GM23248 (cell line): ENCODE data around the gene KCNG2. TPM values are rescaled to one million over a fixed set of nuclear protein-coding genes. Genes with fewer than 3 reads are reported as not detected.
A peak's percentile ranks its signal among the peaks of the same experiment; 100 is the strongest.

Experiments
- DNase-seq: peaks from one replicate; pipeline ENCODE4 v3.0.0-alpha.2; 2015
- H2AFZ ChIP-seq: fragments of 200-600 bp; sonication (generic); 2 replicates; pipeline ENCODE4 v1.6.1; 2016; ENCODE audit warnings: antibody characterized with exemption
- H3F3A ChIP-seq: fragments of 200-600 bp; sonication (generic); 2 replicates; pipeline ENCODE4 v1.6.1; 2016; ENCODE audit warnings: mild to moderate bottlenecking, antibody characterized with exemption, mixed run types; ENCODE audit not compliant: insufficient read depth
- H3K27ac ChIP-seq: fragments of 200-600 bp; sonication (generic); 2 replicates; pipeline ENCODE4 v1.5.1; 2016; ENCODE audit warnings: mild to moderate bottlenecking
- H3K27me3 ChIP-seq: fragments of 200-600 bp; sonication (generic); replicated peaks from 2 replicates; pipeline ENCODE4 v1.6.1; 2016; ENCODE audit warnings: mild to moderate bottlenecking; ENCODE audit not compliant: insufficient read depth
- H3K36me3 ChIP-seq: fragments of 200-600 bp; sonication (generic); 2 replicates; pipeline ENCODE4 v1.6.1; 2016; ENCODE audit warnings: low read depth, mild to moderate bottlenecking
- H3K4me1 ChIP-seq: fragments of 200-600 bp; sonication (generic); 2 replicates; pipeline ENCODE4 v1.6.1; 2016; ENCODE audit warnings: mild to moderate bottlenecking; ENCODE audit not compliant: insufficient read depth
- H3K4me2 ChIP-seq: fragments of 200-600 bp; sonication (generic); one replicate; pipeline ENCODE4 v1.6.1; 2016; ENCODE audit warnings: mild to moderate bottlenecking; ENCODE audit not compliant: unreplicated experiment
- H3K4me3 ChIP-seq: fragments of 200-600 bp; sonication (generic); 2 replicates; pipeline ENCODE4 v1.5.1; 2016; ENCODE audit warnings: mild to moderate bottlenecking
- H3K79me2 ChIP-seq: fragments of 200-600 bp; sonication (generic); 2 replicates; pipeline ENCODE4 v1.6.1; 2016; ENCODE audit warnings: mild to moderate bottlenecking; ENCODE audit not compliant: insufficient read depth
- H3K9ac ChIP-seq: fragments of 200-600 bp; sonication (generic); 2 replicates; pipeline ENCODE4 v1.6.1; 2016; ENCODE audit warnings: mild to moderate bottlenecking
- H3K9me2 ChIP-seq: fragments of 200-600 bp; sonication (generic); 2 replicates; pipeline ENCODE4 v1.6.1; 2016; ENCODE audit warnings: mixed run types, mild to moderate bottlenecking, moderate library complexity; ENCODE audit not compliant: insufficient read depth
- H3K9me3 ChIP-seq: fragments of 200-600 bp; sonication (generic); one replicate; pipeline ENCODE4 v1.6.1; 2017; ENCODE audit warnings: low read depth
- H4K20me1 ChIP-seq: fragments of 200-600 bp; sonication (generic); 2 replicates; pipeline ENCODE4 v1.6.0; 2016; ENCODE audit not compliant: insufficient read depth
- EZH2 ChIP-seq: fragments of 200-600 bp; sonication (generic); IDR thresholded peaks from 2 replicates; pipeline ENCODE4 v1.6.1; 2018; ENCODE audit warnings: antibody characterized with exemption, mild to moderate bottlenecking; ENCODE audit not compliant: insufficient read depth, poor library complexity, severe bottlenecking
- EZH2phosphoT487 ChIP-seq: fragments of 200-600 bp; sonication (generic); IDR thresholded peaks from 2 replicates; pipeline ENCODE4 v1.6.1; 2018; ENCODE audit warnings: antibody characterized with exemption, moderate library complexity, mild to moderate bottlenecking, low read depth; ENCODE audit not compliant: insufficient read depth
- WGBS, 2 experiments: methylation state at CpG; one replicate each; pipeline ENCODE4 v1.1.6; 2015 to 2017; ENCODE audit warnings: low lambda C conversion rate in 2 of 2, low coverage in 1 of 2; ENCODE audit errors: missing lambda C conversion rate in 2 of 2; 5-methylcytosine and 5-hydroxymethylcytosine counted together
- in situ Hi-C: fragments of 300-500 bp; cut with MboI; formaldehyde crosslinking; loops from 2 replicates; pipeline ENCODE4 v1.15.0; 2020
- polyA plus RNA-seq: library from polyadenylated mRNA; unstranded; fragments of >200 nt; fragmentation: Nextera tagmentation; extraction: Ambion mirVana; gene quantifications from 2 replicates; pipeline ENCODE4 v1.2.1, GENCODE V29; 2016
- total RNA-seq: library from RNA; depleted of rRNA; stranded (reverse); fragments of >200 nt; shearing (Covaris generic); gene quantifications from 2 replicates; pipeline ENCODE4 v1.2.3, GENCODE V29; 2014

Gene KCNG2
- total and polyA plus RNA-seq, 2 experiments from 2014 or later, result not detected

DNA sequence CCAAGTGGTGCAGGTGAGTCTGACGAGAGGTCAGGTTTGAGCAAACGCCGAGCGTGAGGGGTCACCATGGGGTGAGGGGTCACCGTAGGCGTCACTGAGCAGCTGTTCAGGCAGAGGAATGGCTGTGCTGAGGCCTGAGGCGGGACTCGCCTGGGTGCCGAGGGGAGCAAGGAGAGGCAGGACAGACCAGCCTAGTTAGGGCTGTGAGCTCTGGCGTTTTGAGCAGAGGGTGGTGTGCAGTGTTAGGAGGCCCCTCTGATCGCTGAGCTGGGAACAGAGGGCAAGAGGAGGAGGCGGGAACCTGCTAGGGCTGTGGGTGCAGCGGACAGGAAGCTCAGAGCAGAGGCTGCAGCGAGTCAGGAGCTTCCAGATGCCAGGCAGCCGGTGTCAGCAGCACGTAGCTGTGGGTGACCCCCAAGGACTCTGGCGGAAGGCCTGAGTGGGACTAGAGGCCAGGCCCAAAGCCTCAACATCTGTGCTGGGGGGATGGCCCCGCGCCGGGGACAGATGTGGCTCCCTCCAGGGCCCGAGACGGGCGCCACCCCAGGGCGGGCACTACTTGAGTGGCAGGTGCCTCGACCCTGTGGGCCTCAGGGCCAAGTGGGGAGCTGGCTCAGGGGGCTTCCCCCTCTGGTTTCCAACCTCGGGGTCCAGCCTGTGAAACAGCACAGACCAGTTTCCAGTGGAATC, 55.7 kb downstream of the KCNG2 start:
- Histone ChIP-seq H3K36me3 (no peaks in the 10 kb centered on the region), H3F3A (no peaks in the 10 kb centered on the region), H3K9ac (no peak overlapping the region), H3K9me2 (no peaks in the 10 kb centered on the region), H3K9me3 (no peaks in the 10 kb centered on the region), H3K27ac (no peak overlapping the region), H3K4me2 (no peak overlapping the region), H3K79me2 (no peaks in the 10 kb centered on the region), H2AFZ (no peak overlapping the region), H3K4me1 (no peaks in the 10 kb centered on the region), H3K27me3 (peaks cover 24% of the 10 kb centered on the region), H3K4me3 (no peak overlapping the region), H4K20me1 (no peaks in the 10 kb centered on the region)
- 48 to 51% methylated on average over 23 to 25 of the region's 26 CpGs for WGBS, 2 experiments
- in situ Hi-C loops, result no loop called here
- TF ChIP-seq EZH2phosphoT487 (no peak), EZH2 (no peak)
- no peak for DNase-seq

DNA sequence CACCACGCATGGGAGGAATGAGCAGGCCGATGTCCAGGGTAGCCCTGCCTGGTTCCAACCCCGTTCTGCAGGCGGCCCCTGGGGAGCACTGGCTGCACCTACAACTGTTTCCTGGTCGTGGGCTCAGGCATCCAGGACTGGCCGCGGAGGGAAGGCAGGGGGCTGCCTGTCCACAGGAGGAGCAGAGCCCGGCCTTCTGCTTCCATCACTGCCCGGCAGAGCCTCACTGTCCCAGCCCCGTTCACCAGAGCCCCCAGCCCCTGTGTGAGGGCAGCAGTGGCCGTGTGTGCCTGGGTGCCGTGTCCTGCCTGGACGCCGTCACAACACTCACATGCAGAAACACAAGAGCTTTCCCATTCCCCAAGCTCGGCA, 56.2 kb downstream of the KCNG2 start:
- no peaks in the 10 kb centered on the region for H3F3A ChIP-seq
- in situ Hi-C loops, result no loop called here
- peaks cover 24% of the 10 kb centered on the region for H3K27me3 ChIP-seq
- no peaks in the 10 kb centered on the region for H3K79me2 ChIP-seq
- WGBS, 2 experiments, result 63 to 64% methylated on average over 15 of the region's 15 CpGs
- H3K9ac ChIP-seq, result no peak overlapping the region
- no peak overlapping the region for H3K27ac ChIP-seq
- H3K36me3 ChIP-seq, result no peaks in the 10 kb centered on the region
- no peak for DNase-seq
- no peaks in the 10 kb centered on the region for H3K9me3 ChIP-seq
- H3K4me1 ChIP-seq, result no peaks in the 10 kb centered on the region
- H3K4me2 ChIP-seq, result no peak overlapping the region
- TF ChIP-seq EZH2, result no peak
- no peak for TF ChIP-seq EZH2phosphoT487
- H3K9me2 ChIP-seq, result no peaks in the 10 kb centered on the region
- no peak overlapping the region for H2AFZ ChIP-seq
- no peak overlapping the region for H3K4me3 ChIP-seq
- no peaks in the 10 kb centered on the region for H4K20me1 ChIP-seq

DNA sequence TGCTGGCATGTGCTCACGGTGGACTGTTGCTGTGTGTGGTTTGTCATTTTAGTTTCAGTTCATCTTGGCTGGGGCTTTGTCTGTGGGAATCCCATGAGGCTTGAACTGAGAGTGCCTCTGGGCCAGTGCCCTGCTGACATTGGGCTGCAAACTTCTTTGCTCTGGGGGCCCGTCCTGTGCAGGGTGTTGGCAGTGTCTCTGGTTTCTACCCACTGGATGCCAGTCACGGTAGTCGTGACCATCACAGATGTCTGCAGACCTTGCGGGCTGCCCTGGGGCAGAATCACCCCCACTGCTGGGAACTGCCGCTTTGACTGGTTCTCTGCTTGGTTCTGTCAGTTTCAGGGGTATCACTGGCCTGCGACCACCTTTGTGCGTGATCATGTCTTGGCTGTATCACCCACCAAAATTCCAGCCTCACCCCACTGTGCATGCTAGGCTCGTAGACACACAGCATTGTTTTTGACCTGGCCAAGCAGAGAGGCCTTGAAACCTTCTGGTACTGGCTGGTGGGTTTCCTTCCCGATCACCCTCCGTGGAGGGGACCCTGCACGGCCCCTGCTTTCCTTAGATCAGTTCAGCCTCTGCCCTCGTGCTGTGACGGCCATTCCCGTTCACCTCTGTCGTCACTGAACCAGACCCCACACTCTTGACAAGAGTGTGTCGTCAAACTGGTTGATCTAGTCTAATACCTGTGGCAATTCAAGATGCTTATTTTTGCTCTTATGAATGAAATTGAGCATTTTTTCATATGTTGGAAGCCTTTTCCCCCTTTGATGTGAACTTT, 57.6 kb downstream of the KCNG2 start:
- Histone ChIP-seq H3K4me1 (no peaks in the 10 kb centered on the region), H3K9me3 (no peaks in the 10 kb centered on the region), H3K27me3 (peaks cover 27% of the 10 kb centered on the region), H3K9me2 (no peaks in the 10 kb centered on the region), H3K9ac (no peak overlapping the region), H3F3A (no peaks in the 10 kb centered on the region), H3K79me2 (no peaks in the 10 kb centered on the region), H3K27ac (no peak overlapping the region), H2AFZ (no peak overlapping the region), H4K20me1 (no peaks in the 10 kb centered on the region), H3K4me2 (no peak overlapping the region), H3K4me3 (no peak overlapping the region), H3K36me3 (no peaks in the 10 kb centered on the region)
- in situ Hi-C loops, result no loop called here
- no peak for DNase-seq
- TF ChIP-seq EZH2phosphoT487 (no peak), EZH2 (no peak)
- 46 to 52% methylated on average over 17 of the region's 17 CpGs for WGBS, 2 experiments

GRCh38 chr18:79856119-79857007, 58.6 kb downstream of the KCNG2 start:
- WGBS, 2 experiments, result 34% methylated on average over 26 of the region's 26 CpGs
- H3K27ac ChIP-seq, result no peak overlapping the region
- H2AFZ ChIP-seq, result no peak overlapping the region
- H3K9me3 ChIP-seq, result no peaks in the 10 kb centered on the region
- H3K4me1 ChIP-seq, result no peaks in the 10 kb centered on the region
- no peaks in the 10 kb centered on the region for H3F3A ChIP-seq
- no peaks in the 10 kb centered on the region for H4K20me1 ChIP-seq
- H3K36me3 ChIP-seq, result no peaks in the 10 kb centered on the region
- in situ Hi-C loops, result no loop called here
- TF ChIP-seq EZH2phosphoT487, result no peak
- TF ChIP-seq EZH2, result no peak
- no peaks in the 10 kb centered on the region for H3K9me2 ChIP-seq
- no peak overlapping the region for H3K9ac ChIP-seq
- no peaks in the 10 kb centered on the region for H3K79me2 ChIP-seq
- peaks cover 22% of the 10 kb centered on the region for H3K27me3 ChIP-seq
- peak; percentile 43 for DNase-seq
- H3K4me3 ChIP-seq, result no peak overlapping the region
- no peak overlapping the region for H3K4me2 ChIP-seq
